Stimulated activated CD8-positive, alpha-beta memory T cell treated with anti-CD3 and anti-CD28 coated beads, Interleukin-7, amount 100 ng/mL, for 4 hours (primary cell): ENCODE measurements around the gene KCNAB2.

Experiments
- DNase-seq, 2 donors: peaks; one replicate each; pipeline ENCODE4 v3.0.0-alpha.2; 2020; ENCODE audit warnings: low read depth in 2 of 2

The KCNAB2 gene

GRCh38 chr1:6030547-6031261, 15.0 kb upstream of the KCNAB2 start:
- DNase-seq: no peak

GRCh38 chr1:6033124-6033523, 12.6 kb upstream of the KCNAB2 start:
- DNase-seq: no peak

DNA sequence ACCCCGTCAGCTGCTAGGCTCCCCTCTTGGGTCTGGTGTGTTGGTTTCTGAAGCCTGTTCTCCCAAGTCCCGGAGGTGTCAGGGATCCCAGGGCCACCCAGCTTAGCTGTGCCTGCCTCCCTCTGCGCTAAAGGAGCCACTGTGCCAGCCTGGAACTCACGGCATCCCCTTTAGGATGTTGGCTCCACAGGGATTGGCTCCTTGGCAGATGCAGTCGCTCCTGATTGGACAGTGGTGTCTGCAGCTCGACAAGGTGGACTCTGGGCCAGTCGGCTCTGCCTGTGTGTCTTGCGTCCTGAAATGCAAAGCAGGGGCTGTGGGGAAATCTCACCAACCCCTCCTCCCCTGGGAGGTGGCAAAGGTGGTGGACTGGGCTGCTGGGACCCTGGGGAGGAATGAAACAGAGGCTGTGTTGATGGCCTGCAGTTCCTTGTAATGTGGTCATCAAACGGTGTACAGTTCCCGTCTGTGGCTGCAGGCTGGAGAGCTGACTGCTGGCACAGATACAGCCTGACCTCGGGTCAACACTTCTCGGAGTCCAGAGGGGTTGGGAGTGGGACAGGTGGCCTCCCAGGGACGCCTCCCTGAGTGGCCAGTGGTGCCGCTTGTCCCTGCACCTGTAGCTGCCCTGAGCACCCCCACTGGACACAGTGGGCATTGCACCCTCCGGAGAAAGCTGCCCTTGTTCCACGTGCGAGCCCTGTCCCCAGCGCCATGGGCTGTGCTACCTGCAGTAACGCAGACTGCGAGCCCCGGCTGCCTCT, 11.5 kb upstream of the KCNAB2 start:
- DNase-seq: no peak

DNA sequence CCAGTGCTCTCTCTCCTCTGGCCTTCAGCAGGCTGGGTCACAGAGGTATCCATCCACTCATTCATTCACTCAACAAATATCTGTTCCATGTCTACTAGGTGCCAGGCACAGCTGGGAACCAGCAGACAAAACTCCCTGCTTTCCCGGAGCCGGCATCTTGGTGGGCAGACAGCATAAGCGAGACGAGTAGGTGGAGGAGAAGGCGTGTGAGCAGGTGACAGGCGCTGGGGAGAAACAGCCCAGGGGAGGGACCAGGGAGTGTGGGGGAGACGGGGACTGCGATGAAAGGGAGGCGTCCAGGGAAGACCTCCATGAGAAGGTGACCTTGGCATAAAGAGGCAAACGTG, 11.0 kb upstream of the KCNAB2 start:
- DNase-seq: no peak

DNA sequence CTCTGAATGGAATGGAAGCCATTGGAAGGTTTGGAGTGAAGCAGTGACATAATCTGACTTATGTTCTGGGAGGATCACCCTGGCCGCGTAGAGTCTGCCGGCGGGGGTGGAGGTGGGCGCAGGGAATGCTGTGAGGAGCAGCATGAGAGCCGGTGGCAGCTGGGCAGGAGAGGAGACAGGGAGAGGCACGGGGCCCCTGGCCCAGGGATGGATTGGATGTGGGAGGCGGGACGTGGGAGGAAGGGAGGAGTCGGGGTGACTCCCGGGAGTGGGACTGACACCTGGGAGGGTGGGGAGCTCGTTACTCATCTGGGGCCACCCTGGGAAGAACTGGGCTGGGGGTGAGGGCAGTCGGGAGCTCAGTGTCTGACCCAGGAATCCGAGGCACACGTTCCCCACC, 10.4 kb upstream of the KCNAB2 start:
- no peak for DNase-seq

DNA sequence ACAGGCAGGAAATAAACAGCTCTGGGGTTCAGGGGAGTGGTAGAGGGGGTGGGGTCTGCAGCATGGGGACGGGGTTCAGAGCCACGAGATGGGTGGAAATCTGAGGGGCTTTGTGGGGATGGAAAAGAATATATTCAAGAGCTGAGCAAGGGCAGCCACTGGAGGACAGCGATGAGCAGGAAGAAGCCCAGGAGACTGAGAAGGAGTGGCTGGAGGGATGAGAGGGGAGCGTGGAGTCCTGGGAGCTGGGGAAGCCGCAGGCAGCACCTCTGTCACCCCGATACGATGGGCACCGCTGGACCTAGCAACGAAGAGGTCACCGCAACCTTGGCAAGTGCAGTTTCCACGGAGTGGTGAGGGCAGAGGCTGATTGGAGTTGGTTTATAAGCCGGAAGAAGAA, 10.0 kb upstream of the KCNAB2 start:
- DNase-seq: no peak

DNA sequence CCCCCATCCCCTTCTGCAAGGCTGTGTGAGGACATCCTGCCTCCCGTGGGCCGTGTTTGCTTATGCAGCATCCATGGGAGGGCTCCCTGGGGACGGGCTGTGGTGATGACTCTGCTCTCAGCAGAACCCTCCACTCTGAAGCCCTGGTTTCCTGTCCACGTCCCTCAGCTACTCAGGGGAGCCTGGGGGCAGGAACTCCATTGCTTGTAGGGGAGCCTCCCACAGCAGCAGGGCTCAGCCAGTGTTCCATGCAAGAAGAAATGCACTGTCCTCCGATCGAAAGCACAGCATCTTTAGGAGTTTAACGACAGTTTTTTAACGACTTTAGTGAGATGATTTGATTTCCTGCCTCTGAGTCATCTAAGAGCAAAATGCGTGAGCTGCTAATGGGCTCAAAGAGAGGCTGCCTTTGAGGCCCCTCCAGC, 8.3 kb upstream of the KCNAB2 start:
- DNase-seq: no peak

DNA sequence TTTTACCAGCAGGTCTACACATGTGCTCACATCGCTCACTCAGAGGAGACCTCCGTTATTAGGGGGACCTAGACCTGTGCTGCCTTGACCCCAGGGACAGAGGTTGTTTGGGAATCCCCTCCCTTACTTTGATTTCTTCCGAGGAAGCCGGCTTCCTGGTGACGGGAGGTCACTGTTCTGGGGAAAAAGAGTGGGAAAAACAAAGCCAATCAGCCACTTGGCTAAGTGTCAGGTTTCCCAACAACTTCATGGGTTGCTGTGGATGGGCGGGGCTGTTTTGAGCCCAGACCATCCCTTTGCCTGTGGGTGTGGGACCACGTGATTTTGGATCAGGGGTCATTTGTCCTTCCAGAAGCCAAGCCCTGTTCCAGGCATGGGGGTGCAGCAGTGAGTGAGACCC, 7.1 kb upstream of the KCNAB2 start:
- DNase-seq: no peak

- DNase-seq: no peak
These were observed 6.7 kb upstream of the KCNAB2 start for GRCh38 chr1:6039031-6039430.

DNA sequence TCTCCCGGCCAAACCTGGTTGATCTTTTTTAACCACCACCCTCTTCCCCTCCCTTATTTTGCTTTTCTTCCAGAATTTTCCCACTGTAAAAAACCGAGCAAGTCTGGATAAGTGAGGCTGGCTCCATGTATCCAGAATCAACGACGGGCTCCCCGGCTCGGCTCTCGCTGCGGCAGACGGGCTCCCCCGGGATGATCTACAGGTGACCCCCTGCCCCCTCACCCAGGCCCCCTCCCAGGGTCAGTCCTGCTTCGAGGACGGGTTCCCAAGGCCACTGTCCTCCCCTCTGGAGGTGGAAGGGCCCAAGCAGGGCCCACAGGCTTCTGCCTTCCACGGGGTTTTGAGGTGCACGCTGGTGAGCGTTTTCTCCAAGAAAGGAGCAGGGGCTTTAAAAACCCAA, 5.2 kb upstream of the KCNAB2 start:
- DNase-seq: no peak

GRCh38 chr1:6040861-6041415, 4.8 kb upstream of the KCNAB2 start:
- DNase-seq: no peak

- no peak for DNase-seq
These were observed 4.1 kb upstream of the KCNAB2 start for GRCh38 chr1:6041432-6042062.

GRCh38 chr1:6043561-6043960, 2.1 kb upstream of the KCNAB2 start:
- DNase-seq: no peak

DNA sequence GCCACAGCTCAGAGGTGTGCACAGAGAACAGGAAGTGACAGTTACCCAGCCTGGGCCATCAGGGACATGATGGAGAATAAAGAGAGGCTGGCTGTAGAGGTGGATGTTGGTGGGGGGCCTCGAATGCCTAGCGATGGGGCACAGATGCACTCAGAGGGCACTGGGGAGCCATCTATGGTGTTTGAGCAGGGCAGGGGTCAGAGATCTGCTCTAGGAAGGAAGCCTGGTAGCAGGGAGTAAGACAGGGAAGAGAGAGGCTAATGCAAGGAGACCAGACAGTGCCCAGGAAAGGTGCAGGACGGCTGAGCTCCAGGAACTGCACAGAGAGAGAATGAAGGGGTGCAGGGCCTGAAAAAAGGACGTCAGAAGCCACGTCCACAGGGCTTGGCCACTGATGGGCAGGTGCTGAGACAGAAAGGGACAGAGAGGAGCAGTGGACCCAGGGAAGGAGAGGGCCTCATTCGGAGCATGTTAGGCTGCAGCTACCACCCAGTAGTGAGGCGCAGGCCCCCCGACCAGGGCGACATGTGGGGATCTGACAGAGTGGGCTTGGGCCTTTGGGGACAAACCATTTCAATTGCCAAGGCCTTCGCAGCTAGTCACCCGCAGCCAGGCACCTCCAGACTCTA, 1.1 kb upstream of the KCNAB2 start:
- no peak for DNase-seq

- DNase-seq: no peak
These were observed 582 bp upstream of the KCNAB2 start for GRCh38 chr1:6045110-6045502.

- no peak for DNase-seq
These were observed 591 bp downstream of the KCNAB2 start for GRCh38 chr1:6046279-6046678.

DNA sequence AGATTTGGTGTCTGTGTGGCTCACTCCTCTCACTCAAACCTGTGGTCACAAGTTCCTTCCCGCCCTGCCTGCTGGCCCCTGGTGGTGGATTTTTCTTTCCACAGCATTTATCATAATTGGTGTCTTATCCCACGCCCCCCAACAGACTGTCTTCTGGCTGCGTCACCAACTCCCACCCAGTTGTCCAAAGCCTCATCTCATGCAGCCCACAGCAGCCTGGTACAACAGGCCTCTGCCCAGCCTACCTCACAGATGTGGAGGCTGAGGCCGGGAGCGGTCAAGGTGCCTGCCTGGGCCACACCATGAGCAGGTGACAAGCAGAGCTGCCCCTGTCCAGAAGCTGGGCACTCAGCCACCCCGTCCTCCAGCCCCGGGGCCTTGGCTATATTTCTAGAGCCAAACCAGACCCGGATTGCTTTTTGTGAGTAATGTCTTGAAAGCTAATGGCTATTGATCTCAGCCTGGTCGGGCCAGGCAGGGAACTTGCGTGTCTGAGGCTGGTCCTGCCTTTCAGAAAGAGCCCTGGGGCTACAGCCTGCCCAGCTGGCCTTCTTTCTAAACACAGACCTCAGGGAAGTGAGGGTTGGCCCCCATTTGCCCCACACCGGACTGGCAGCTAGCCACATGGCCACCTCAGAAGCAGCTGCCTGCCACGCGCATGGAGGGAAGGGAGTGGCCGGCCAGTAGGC, 2.6 kb downstream of the KCNAB2 start:
- no peak for DNase-seq

DNA sequence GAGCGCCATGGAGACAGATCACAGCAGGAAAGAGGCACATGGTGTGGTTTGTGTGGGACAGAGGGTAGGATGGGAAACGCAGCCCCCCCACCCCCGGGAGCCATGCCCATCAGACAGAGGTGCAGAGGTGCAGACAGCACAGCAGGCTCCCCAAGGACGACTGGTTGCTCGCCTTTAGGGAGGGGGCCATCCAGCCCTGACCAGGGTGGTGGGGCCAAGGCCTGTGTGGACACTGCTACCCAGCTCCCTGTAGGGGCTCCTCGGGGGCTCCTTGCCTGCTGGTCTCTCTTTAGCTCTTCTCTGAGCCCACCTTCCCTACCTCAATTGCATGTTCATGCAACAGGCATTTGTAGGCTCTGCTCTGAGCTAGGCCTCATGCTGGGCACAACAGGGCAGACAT, 3.7 kb downstream of the KCNAB2 start:
- DNase-seq: no peak

DNA sequence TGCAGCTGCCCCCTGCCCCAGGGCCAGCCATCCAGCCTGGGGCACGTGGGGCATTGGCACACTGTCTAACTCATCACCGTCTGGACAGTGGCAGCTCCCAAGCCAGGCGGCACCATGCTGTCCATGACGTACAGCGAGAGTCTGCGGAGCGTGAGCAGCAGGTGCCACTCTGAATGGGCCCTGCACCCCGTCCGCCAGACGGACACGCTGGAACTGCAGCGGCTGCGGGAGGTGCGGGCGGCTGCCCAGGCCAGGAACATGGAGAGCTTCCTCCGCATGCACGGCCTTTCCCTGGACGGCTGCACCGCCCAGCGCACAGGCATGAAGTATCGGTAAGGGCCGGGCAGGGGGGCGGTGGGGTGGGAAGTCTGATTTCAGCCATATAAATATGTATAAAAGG, 5.7 kb downstream of the KCNAB2 start:
- DNase-seq: no peak

- DNase-seq: peak; percentile 17 to 20
These were observed 7.0 kb downstream of the KCNAB2 start for GRCh38 chr1:6052543-6053205.

- no peak for DNase-seq
These were observed 7.5 kb downstream of the KCNAB2 start for GRCh38 chr1:6053206-6053546.
